OCI-LY1 (cell line): ENCODE data around the gene LRMDA.

Experiments
- H2AFZ ChIP-seq: fragments of 200-600 bp; sonication (generic), shearing (Covaris generic); 2 replicates; pipeline ENCODE4 v1.6.0; 2014; ENCODE audit warnings: antibody characterized with exemption, mild to moderate bottlenecking, low read length
- H3F3A ChIP-seq: fragments of 200-600 bp; sonication (generic), shearing (Covaris generic); 2 replicates; pipeline ENCODE4 v1.6.0; 2014; ENCODE audit warnings: mild to moderate bottlenecking, antibody characterized with exemption, low read length, moderate library complexity; ENCODE audit not compliant: insufficient read depth
- H3K27ac ChIP-seq: fragments of 200-600 bp; sonication (generic); 2 replicates; pipeline ENCODE4 v1.5.1; 2014; ENCODE audit warnings: low read length, mixed run types, mild to moderate bottlenecking, low read depth; ENCODE audit not compliant: poor library complexity, severe bottlenecking
- H3K27me3 ChIP-seq: fragments of 200-600 bp; sonication (generic); 2 replicates; pipeline ENCODE4 v1.6.0; 2014; ENCODE audit warnings: antibody characterized with exemption, mild to moderate bottlenecking, low read length, moderate library complexity; ENCODE audit not compliant: insufficient read depth
- H3K36me3 ChIP-seq: fragments of 200-600 bp; sonication (generic); 2 replicates; pipeline ENCODE4 v1.6.1; 2014; ENCODE audit warnings: mild to moderate bottlenecking, antibody characterized with exemption, low read length, moderate library complexity, mixed read lengths; ENCODE audit not compliant: insufficient read depth
- H3K4me1 ChIP-seq: fragments of 200-600 bp; sonication (generic); 2 replicates; pipeline ENCODE4 v1.5.1; 2014; ENCODE audit warnings: mild to moderate bottlenecking, low read length, moderate library complexity; ENCODE audit not compliant: insufficient read depth, severe bottlenecking
- H3K4me2 ChIP-seq: fragments of 200-600 bp; sonication (generic), shearing (Covaris generic); 2 replicates; pipeline ENCODE4 v1.6.1; 2014; ENCODE audit warnings: low read length
- H3K4me3 ChIP-seq: fragments of 200-600 bp; sonication (generic); 2 replicates; pipeline ENCODE4 v1.5.1; 2014; ENCODE audit warnings: low read length, low read depth, mild to moderate bottlenecking, mixed read lengths; ENCODE audit not compliant: poor library complexity, severe bottlenecking
- H3K79me2 ChIP-seq: fragments of 200-600 bp; shearing (Covaris generic); 2 replicates; pipeline ENCODE4 v1.6.1; 2016; ENCODE audit warnings: mixed run types, low read length, mixed read lengths; ENCODE audit not compliant: insufficient read depth
- H3K9ac ChIP-seq: fragments of 200-600 bp; sonication (generic), shearing (Covaris generic); 2 replicates; pipeline ENCODE4 v1.6.1; 2014; ENCODE audit warnings: mild to moderate bottlenecking, low read length, mixed read lengths
- H3K9me2 ChIP-seq: fragments of 200-600 bp; sonication (generic), shearing (Covaris generic); 2 replicates; pipeline ENCODE4 v1.6.1; 2014; ENCODE audit warnings: low read depth, mild to moderate bottlenecking, low read length, mixed read lengths
- H3K9me3 ChIP-seq: fragments of 200-600 bp; shearing (Covaris generic); 2 replicates; pipeline ENCODE4 v1.6.1; 2014; ENCODE audit warnings: low read length, mixed read lengths
- H4K20me1 ChIP-seq: fragments of 200-600 bp; sonication (generic), shearing (Covaris generic); 2 replicates; pipeline ENCODE4 v1.6.0; 2016; ENCODE audit warnings: mild to moderate bottlenecking, low read length; ENCODE audit not compliant: insufficient read depth
- EZH2 ChIP-seq: fragments of 200-600 bp; sonication (generic), shearing (Covaris generic); IDR thresholded peaks from 2 replicates; pipeline ENCODE4 v1.8.0; 2017; ENCODE audit warnings: borderline replicate concordance, mixed run types, mild to moderate bottlenecking, antibody characterized with exemption, low read length, moderate library complexity, mixed read lengths
- TF ChIP-seq, protein P1 (sequence below): fragments of 200-600 bp; sonication (generic), shearing (Covaris generic); IDR thresholded peaks from 2 replicates; pipeline ENCODE4 v1.5.1; 2017; ENCODE audit warnings: mild to moderate bottlenecking, antibody characterized with exemption, low read length, moderate library complexity, mixed read lengths

Gene LRMDA

DNA sequence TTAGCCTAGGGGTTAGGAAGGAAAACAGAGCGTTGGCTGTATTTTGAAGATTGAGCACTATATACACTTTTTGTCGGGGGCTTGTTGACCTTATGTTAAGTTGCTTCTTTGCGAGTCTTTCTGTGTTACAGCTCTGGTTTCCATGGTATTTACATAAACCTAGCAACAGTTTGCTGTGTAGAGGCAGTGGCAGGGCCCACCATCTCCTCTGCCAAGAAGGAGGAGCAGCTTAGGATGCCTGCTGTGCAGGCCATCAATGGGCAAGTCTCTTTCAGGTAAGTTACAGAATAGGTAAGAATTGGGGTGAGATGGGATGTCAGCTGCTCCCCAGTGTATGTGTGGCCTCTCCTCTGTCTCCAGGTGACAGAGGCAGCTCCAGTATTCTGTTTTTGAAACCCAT is 485.5 kb downstream of the LRMDA start:
- H3K4me3 ChIP-seq = no peak overlapping the region
- H3K4me1 ChIP-seq = no peaks in the 10 kb centered on the region
- H3F3A ChIP-seq = no peaks in the 10 kb centered on the region
- no peaks in the 10 kb centered on the region for H3K79me2 ChIP-seq
- H3K9me2 ChIP-seq = no peaks in the 10 kb centered on the region
- no peak for TF ChIP-seq EZH2
- TF ChIP-seq, protein P1, sequence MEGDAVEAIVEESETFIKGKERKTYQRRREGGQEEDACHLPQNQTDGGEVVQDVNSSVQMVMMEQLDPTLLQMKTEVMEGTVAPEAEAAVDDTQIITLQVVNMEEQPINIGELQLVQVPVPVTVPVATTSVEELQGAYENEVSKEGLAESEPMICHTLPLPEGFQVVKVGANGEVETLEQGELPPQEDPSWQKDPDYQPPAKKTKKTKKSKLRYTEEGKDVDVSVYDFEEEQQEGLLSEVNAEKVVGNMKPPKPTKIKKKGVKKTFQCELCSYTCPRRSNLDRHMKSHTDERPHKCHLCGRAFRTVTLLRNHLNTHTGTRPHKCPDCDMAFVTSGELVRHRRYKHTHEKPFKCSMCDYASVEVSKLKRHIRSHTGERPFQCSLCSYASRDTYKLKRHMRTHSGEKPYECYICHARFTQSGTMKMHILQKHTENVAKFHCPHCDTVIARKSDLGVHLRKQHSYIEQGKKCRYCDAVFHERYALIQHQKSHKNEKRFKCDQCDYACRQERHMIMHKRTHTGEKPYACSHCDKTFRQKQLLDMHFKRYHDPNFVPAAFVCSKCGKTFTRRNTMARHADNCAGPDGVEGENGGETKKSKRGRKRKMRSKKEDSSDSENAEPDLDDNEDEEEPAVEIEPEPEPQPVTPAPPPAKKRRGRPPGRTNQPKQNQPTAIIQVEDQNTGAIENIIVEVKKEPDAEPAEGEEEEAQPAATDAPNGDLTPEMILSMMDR = no peak
- H3K36me3 ChIP-seq = no peaks in the 10 kb centered on the region
- no peak overlapping the region for H3K27ac ChIP-seq
- no peak overlapping the region for H3K4me2 ChIP-seq
- no peak overlapping the region for H2AFZ ChIP-seq
- H3K27me3 ChIP-seq = no peaks in the 10 kb centered on the region
- H3K9me3 ChIP-seq = no peaks in the 10 kb centered on the region
- no peak overlapping the region for H3K9ac ChIP-seq
- H4K20me1 ChIP-seq = no peaks in the 10 kb centered on the region

DNA sequence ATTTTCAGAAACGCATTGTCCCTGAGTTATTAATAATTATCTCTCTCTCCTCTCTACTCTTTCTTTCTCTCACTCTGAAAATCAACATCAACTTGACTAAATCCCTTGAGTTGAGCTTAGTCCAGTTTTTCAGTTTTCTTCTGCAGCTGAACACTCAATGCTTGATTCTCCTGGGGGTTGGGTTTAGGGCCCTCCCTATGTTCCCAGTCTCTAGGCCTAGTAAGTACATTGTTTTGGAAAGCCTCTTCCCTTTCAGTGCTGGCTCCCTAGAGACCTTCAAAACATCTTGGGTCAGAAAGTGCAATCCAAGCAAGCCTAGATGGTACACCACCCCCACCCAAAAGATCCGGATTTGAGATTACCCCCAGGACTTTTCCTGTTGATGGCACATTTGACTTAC is 488.5 kb downstream of the LRMDA start:
- H3K4me2 ChIP-seq = no peak overlapping the region
- H3F3A ChIP-seq = no peaks in the 10 kb centered on the region
- H3K4me1 ChIP-seq = no peaks in the 10 kb centered on the region
- no peaks in the 10 kb centered on the region for H3K36me3 ChIP-seq
- no peaks in the 10 kb centered on the region for H3K79me2 ChIP-seq
- H3K9me2 ChIP-seq = no peaks in the 10 kb centered on the region
- no peak overlapping the region for H3K9ac ChIP-seq
- no peak overlapping the region for H3K4me3 ChIP-seq
- no peaks in the 10 kb centered on the region for H3K9me3 ChIP-seq
- H4K20me1 ChIP-seq = no peaks in the 10 kb centered on the region
- H3K27ac ChIP-seq = no peak overlapping the region
- no peak overlapping the region for H2AFZ ChIP-seq
- TF ChIP-seq EZH2 = no peak
- TF ChIP-seq, protein P1 = no peak
- no peaks in the 10 kb centered on the region for H3K27me3 ChIP-seq

DNA sequence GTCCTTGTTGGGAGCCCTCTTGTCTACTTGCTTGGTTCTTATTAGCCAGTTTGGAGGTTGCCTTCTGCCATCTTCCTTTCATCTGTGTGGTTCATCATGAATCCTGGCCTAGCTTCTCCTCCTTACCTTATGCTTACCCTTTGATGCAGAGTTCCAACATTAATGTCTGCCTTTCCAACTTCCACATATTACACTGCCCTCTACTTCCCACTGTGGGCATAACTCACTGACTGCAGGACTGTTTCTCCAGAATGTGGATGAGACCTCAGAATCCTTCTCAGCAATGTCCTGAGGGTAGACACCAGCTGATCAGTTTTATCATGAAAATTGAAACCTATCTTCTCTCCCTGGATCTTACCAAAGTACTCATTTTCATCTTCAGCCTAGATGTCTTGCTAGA is 491.0 kb downstream of the LRMDA start:
- Histone ChIP-seq H3K27me3 (no peaks in the 10 kb centered on the region), H3K4me2 (no peak overlapping the region), H3K9me3 (no peaks in the 10 kb centered on the region), H3K9me2 (no peaks in the 10 kb centered on the region), H4K20me1 (no peaks in the 10 kb centered on the region), H3K36me3 (no peaks in the 10 kb centered on the region), H2AFZ (no peak overlapping the region), H3K79me2 (no peaks in the 10 kb centered on the region), H3K4me3 (no peak overlapping the region), H3F3A (no peaks in the 10 kb centered on the region), H3K4me1 (no peaks in the 10 kb centered on the region), H3K9ac (no peak overlapping the region), H3K27ac (no peak overlapping the region)
- TF ChIP-seq, protein P1 = no peak
- TF ChIP-seq EZH2 = no peak
